Activated CD4-positive, alpha-beta T cell treated with anti-CD3 and anti-CD28 coated beads, Interleukin-2, amount 50 U/mL, for 16 hours (primary cell): ENCODE data around the gene GUCY1A2.
A peak's percentile ranks its signal among the peaks of the same experiment; 100 is the strongest.
"Not testable (repeated sequence)": the region's sequence is repeated elsewhere in the genome, so short reads cannot be mapped to it uniquely, and the experiment has no call there.

Source experiments
- DNase-seq: peaks from one replicate; pipeline ENCODE4 v3.0.0-alpha.2; 2020

Gene GUCY1A2, protein sequence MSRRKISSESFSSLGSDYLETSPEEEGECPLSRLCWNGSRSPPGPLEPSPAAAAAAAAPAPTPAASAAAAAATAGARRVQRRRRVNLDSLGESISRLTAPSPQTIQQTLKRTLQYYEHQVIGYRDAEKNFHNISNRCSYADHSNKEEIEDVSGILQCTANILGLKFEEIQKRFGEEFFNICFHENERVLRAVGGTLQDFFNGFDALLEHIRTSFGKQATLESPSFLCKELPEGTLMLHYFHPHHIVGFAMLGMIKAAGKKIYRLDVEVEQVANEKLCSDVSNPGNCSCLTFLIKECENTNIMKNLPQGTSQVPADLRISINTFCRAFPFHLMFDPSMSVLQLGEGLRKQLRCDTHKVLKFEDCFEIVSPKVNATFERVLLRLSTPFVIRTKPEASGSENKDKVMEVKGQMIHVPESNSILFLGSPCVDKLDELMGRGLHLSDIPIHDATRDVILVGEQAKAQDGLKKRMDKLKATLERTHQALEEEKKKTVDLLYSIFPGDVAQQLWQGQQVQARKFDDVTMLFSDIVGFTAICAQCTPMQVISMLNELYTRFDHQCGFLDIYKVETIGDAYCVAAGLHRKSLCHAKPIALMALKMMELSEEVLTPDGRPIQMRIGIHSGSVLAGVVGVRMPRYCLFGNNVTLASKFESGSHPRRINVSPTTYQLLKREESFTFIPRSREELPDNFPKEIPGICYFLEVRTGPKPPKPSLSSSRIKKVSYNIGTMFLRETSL

DNA sequence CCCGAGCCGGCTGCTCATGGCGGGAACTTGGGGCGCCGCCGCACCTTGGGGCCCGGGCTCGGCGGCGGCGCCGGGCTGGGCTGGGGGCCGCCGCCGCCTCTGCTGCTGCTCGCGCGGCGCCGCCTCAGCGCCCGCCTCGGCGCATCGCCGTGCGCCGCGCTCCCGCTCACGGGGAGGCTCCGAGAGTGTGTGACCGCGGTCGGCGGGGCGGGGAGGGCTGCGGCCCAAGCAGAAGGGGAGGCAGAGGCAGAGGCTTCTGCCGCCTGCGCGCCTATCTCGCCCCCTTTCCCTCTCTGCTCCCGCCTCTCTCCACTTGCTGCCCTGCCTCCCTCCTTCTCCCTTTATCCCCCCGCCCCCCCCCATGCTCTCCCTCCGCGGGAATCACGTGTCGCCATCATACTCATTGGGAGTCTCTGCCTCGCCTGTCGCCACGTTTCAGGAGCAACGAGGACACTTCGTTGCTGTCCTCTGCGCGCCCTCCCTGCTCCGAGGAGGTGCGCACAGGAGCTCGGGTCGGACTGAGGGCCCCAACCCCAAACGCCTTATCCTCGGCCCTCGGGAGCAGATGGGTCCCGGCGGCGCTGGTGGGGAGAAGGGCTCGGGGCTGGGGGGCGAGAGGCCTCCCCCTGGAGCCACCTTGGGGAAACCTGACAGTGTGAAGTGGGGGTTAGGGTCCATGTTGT is at the start of gene GUCY1A2:
GUCY1A2 (minus strand) TSS at position 258 of the 683 bp plus-strand sequence. CDS start 421 bp downstream, outside the sequence.
- no peak for DNase-seq

DNA sequence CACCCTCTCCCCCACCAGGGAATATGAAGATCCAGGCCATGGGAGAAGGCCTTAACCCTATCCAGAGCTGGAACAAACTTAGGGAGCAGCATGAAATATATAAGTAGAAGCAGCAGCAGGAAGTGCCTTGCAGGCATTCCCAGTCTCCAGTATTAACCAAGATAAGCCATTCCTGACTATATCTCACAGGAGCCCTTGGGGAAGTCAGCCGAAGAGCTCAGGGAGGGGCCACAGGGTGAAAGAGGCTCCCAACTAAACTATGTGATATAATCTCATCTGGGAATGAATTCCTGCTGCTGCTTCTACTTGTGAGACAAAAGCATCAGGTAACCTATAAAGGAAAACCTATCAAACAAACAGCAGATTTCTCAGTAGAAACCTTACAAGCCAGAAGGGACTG is 36.1 kb upstream of the GUCY1A2 start:
- DNase-seq: no peak

DNA sequence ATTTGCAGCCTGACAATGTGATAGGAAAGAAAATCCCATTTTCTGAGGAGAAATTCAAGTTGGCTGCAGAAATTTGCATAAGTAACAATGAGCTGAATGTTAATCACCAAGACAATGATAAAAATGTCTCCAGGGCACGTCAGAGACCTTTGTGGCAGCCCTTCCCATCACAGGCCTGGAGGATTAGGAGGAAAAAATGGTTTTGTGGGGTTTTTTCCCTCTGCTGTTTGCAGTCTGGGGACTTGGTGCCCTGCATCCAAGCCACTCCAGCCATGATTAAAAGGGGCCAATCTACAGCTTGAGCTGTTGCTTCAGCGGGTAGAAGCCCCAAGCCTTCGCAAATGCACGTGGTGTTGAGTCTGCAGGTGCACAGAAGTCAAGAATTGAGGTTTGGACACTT is 33.1 kb upstream of the GUCY1A2 start:
- DNase-seq: not testable (repeated sequence)

DNA sequence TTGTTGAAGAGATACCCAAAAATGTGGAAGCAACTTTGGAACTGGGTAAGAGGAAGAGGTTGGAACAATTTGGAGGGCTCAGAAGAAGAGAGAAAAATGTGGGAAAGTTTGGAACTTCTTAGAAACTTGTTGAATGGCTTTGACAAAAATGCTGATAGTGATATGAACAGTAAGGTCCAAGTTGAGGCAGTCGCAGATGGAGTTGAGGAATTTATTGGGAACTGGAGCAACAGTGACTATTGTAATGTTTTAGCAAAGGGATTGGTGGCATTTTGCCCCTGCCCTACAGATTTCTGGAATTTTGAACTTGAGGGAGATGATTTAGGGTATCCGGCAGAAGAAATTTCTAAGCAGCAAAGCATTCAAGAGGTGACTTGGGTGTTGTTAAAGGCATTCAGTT is 32.6 kb upstream of the GUCY1A2 start:
- not testable (repeated sequence) for DNase-seq

DNA sequence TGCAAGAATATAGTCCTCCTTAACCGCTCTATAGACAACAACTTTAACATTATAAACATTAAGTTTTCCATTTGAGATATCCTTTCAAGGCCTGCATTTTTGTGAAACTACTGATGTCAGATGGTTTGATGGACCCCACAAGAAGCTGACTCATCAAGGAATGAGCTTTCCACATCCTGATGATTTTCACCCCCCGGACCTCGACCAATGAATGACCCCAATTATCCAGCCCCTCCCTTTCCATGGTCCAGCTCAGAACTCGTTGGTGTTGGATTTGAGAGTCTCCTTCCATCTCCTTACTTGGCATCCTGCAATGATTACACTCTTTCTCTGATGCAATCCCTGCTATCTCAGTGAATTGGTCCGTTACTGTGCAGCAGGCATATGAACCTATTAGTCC is 31.8 kb upstream of the GUCY1A2 start:
- no peak for DNase-seq

DNA sequence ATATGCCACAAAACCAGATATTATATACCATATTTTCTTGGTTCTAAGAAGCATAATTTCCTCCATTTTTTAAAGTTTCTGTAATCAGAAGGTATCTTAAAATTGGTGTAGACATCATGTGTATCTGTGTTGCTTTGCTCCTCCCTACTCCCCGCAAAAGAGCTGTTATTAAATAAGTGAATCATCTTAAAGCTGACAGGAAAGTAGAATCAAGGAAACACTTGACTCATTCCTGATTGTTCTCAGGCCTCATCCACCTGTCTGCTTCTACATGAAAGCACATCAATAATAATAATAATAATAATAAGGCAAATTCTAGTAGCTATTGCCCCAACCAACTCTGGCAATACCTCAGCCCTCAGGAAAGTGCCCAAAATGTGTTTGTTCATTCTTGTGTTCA is 26.2 kb upstream of the GUCY1A2 start:
- DNase-seq: no peak

DNA sequence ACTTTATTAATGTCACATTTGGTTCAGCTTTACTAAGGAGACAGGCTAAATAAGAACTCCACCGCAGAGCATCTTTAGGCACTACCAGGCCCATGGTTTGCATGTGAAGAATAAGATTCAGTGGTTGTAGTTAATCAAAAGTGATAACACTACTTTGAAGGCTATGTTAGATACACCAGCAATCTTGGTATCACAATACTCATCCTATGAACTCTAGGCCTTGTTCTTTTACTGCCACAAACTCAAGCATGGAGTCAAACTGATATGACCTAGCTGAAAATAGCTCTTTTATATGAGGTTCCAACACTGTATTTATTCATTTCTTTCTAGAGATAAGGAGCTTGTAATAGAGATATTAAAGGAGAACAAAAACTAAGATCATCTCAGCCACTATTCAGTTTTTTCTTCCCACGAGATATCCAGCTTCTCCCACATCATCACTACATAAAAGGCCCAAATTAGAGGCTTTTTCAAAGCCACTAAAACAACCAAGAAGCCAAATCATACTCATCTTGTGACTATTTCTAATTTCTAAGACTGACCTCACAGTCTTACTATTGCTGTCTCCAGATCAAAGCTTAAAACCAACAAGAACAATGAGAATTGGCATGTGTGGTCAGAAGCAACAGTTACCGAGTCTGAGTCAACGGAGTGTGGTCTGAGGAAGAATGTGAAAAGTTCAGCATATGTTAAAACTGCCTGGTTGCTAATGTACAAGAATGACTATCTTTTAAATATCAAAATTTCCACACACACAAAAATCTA is 25.1 kb upstream of the GUCY1A2 start:
- peak; percentile 22 for DNase-seq

DNA sequence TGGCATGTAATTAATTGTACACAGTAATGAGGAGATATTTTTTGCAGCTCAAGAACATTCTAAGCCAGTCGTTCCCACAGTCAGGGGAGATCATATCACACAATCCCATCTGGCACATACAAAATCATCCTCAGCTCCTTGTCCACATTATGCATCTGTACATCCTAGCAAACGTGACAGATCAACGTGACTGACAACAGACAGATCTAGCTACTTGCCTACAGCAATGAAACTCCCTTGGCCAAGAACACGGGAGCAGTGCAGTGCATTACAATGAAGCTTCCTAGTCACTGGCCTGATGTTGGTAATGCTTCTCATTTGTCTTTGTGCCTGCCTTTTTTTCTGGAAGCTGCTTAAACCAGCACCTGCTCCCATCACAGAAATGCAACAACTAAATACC is 24.5 kb upstream of the GUCY1A2 start:
- DNase-seq: no peak

DNA sequence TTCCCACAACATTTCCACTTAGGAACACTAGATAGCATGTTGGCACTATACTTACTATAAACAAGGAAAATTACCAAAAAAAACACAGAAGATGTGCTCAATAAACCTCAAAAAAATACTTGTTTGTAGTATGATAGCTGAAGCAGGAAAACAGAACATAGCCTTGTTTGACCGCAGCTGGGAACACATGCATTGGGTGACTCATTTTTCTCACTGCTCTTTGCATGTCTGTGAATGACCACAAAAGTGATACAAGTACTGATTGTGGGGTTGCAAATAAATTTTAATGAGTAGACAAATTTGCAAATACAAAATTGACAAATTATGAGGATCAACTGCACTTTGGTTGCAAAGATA is 22.8 kb upstream of the GUCY1A2 start:
- peak; percentile 11 for DNase-seq

DNA sequence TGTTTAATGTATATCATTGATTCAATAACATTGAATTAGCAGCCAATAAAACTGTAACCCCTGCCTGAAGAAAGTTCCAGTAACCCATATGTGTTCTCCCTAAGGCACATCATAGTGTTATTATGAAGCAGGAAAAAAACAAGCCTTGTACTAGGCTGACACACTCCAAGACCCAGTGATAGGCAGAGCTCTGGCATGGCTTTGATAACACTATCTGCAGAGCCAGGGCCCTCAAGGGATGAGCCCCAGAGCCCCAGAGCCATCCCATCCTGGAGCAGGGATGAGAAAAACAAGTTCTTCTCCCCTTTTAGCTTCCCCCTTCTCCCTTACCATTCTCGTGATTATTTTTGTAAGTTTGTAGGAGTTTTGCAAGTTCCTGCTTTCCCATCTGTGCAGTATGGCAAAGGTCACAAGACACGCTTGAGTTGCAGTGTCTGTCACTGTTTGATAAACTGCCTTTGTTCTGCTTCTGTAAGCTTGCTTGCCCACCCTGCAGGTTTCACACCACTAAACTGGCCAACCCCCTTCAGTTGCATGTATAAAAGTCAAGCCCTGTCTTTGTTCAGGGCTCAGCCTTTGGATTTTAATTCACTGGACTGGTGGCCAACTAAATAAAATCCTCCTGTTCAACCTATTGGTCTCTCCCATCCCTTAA is 22.3 kb upstream of the GUCY1A2 start:
- DNase-seq: no peak

DNA sequence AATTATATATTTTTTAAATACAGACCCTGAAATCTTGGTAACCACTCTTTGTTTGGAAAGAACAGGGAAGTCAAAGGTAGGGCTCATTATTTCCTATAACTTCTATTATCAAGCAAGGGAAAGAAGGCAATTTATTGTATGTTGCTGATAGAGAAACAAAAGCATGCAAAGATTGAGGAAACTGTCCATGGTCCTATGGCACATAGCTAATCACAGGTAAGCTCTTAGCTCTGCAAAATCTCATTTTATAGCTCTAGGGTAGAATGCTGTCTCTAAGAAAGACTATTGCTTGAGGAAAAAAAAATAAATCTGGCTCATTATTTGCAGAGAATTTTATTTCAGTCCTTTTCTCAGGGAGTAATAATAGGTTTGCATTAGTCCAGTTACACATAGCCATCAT is 7.4 kb upstream of the GUCY1A2 start:
- DNase-seq: no peak

DNA sequence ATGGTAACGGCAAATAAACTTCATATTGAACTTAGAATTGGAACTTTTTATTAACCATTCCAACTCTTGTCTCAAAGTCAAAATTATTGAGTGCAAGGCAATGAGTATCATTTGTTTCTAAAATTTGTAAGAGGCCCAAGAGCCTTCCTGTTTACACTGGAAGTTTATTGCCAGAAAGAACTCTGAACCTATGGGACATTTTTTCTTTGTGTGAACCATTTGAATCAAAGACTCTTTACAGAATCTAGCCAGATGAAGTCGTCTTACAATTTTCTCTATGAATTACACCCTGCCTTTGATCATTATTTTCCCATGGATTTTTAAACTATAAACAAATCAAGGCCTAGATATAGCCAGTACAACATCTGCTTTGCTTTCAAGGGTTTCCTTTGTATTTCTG is 2.3 kb upstream of the GUCY1A2 start:
- DNase-seq: no peak

DNA sequence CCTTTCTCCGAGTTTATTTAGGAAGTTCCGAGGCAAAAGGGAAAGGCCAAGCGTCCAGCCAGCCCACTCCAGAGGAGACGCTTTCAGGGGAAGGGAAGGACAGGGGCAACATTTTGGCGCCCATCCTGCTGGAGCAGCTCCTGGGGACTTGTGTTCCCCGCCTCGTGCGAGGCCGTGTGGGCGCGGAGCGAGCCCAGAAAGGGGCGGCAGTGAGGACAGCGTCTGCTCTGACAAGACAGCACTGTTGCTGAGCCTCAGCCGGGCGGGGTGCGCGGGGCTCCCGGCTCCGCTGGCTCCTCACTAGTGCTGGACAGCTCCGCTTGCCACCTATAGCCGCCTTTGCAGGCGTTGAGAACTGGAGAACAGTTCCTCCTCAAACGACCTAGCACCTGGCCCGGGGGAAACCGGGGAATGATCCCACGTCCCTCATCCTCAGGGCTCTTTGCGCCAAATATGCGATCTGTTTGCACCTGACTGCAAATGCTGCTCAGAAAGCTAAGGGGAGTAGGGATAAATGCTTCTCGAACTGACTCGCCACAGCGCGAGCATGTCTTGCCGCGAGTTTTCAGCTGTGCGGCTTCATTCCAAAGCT is 722 bp upstream of the GUCY1A2 start:
- DNase-seq: no peak

DNA sequence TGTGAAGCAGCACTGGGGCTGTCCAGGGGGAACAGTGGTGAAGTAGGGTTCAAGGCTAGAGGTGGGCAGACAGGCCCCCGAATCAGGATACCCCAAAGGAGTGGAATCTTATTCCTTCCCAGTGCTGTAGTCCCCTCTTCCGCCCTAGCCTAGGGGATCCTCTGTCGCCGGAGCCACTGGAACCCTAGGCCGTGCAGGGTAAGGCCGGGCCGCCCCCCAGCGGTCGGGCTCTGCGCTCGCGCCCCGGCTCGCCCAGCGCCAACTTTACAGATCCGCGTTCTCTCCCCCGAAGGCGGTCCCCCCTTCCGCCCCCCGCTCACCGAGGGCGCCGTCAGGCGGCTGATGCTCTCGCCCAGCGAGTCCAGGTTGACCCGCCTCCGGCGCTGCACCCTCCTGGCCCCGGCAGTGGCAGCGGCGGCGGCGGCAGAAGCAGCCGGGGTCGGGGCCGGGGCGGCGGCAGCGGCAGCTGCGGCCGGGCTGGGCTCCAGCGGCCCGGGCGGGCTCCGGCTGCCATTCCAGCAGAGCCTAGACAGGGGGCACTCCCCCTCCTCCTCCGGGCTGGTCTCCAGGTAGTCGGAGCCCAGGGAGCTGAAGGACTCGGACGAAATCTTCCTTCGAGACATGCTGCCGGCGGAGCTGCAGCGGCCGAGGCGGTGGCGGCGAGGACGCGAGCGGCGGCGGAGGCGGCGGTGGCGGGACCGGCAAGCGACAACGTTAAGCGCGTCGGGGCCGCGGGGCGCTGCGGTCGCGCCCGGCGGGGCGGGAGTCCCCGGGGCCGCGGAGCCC is 650 bp downstream of the GUCY1A2 start:
- peak; percentile 26 for DNase-seq

DNA sequence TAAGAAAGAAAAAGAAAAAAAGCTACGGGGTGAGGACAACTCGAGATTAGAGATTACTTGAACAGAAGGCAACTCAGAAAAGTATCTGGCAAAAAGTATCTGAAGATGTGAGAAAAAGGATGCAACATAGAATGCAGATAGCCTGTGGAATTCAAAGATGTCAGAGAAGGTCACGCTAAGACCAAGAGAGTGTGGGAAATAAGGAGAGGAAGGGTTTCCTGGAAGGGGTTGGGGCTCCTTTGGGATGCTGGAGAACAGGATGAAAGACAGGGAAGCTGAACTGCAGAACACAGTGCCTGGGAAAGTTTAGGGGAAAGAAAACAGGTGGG is 1.2 kb downstream of the GUCY1A2 start:
- DNase-seq: no peak

DNA sequence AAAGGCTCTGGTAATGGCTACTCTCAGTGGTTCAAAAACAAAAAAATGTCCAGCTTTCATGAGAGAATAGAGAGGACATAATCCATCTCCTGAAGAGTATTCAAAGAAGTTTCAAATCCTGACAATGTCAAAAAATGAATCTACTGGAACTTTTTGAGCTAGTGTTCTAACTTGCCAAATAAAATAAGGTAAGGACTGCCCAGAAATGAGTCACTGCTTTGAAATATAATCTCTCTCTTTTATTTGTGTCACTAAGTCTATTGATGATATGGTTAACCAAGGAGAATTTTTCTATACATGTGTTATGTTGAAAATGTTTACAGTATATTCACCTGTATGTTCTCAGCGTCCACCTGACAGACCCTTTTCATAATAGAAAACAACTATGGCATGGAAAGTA is 3.4 kb downstream of the GUCY1A2 start:
- no peak for DNase-seq

DNA sequence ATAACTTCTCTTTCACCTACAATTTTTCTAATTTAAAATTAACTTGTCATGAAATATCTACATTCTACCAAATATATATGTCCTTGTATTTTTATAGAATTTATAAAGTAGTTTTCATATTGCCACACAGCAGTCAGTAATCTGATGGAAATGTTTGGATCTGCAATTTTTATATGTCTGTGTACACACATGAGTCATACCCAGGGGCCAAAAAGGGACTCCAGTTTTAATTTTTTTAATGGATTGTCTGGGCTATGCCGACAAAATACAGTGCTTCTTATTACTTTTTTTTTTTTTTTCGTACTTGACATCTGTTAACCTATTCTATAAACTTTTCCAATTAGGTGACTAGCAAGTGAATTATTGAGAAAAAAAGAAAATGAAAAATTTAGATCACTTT is 6.3 kb downstream of the GUCY1A2 start:
- no peak for DNase-seq

DNA sequence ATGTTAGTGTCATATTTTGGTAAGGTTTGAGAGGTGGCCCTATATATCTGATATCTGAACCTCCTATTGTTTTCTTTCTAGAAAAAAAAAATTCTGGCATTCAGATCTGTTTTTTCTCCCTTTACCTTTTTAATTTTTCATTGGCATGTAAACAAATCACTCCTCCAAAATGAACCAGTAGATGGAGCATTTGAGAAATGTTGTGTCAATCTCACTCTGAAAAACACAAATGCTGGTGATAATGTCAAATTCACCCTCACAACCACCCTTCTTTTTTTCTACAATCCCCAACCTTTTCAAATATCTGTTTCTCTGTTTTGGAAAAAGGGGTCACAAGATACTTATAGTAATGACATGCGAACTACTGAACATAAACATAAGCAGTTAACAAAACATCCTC is 9.1 kb downstream of the GUCY1A2 start:
- no peak for DNase-seq

DNA sequence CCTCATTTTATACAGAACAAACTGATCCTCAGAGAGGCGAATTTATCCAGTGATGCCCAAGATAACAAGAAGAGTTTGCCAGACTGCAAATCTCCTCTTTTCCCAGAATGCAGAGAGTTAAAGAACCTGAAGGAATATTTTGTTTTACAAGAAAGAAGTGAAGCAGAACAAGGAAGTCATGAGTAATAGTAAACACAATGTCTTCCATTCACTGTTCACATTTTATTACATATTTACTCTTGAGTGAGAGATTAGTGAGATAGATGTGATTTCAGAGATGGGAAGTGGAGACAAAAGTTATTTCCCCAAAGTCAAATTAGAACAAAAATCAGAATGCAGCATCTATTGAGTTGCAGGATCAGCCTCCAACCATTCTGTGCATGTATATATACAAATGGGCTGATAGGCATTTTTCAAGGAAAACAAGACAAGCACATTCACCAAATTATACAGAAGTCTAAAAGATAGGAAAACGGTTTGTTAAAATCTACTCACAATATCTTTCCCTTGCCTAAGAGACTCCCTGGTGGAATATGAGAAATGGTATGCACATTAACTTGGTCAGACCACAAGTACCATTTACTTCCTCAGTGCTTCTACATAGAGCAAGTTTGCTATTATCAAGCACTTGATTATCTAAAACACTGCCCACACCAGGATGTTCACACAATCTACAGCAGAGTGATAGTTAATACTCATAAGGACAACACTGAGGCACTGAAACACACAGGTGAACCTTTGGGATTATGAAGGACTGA is 12.0 kb downstream of the GUCY1A2 start:
- no peak for DNase-seq

DNA sequence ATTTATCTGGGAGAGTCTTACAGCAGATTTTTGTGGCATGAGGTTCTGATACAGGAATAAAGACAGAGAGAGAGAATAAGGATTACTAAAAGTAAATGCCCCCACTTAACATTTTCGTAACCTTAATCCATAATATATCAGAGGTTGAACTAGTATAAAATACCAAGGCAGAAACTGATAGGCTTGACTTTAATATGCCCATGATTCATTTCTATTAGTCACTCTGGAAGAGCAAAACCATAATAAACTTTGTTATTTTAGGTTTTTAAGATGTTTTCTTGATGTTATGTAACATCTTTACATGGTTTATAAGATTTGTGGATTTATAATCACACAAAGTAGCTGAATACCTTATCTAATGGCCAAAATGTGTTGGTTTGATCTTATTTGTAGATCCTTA is 19.1 kb downstream of the GUCY1A2 start:
- no peak for DNase-seq

DNA sequence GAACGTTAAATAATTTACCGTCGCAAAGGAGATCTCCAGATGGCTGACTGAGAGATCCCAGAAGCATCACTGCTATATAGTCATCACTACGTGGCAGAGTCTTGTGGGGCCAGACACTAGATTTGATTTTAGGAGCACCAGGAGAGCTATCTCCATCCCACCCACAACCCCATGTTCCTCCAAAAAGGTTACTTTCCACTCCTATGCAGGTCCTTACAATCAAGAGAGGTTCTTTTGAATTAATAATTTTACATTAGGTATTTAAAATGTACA is 19.4 kb downstream of the GUCY1A2 start:
- no peak for DNase-seq
